K562 (cell line): ENCODE data around the gene OSCP1. TPM values are rescaled to one million over a fixed set of nuclear protein-coding genes. Genes with fewer than 3 reads are reported as not detected.

ENCODE experiments used
- ASH1L ChIP-seq: fragments of 450-650 bp; IDR thresholded peaks from 2 replicates; pipeline ENCODE4 v1.6.1; 2018; ENCODE audit warnings: borderline replicate concordance, mild to moderate bottlenecking, low read depth; ENCODE audit not compliant: partially characterized antibody
- E2F4 ChIP-seq: sonication (generic); formaldehyde crosslinking; IDR thresholded peaks from 2 replicates; pipeline ENCODE4 v1.8.0; 2022; ENCODE audit warnings: mild to moderate bottlenecking, low read depth, missing genetic modification reagents
- MGA ChIP-seq: fragments of 450-650 bp; IDR thresholded peaks from 2 replicates; pipeline ENCODE4 v1.6.1; 2016; ENCODE audit warnings: mild to moderate bottlenecking, moderate library complexity
- PTRF ChIP-seq: fragments of 450-650 bp; IDR thresholded peaks from 2 replicates; pipeline ENCODE4 v1.6.1; 2016; ENCODE audit warnings: mild to moderate bottlenecking, missing genetic modification characterization, missing compliant biosample characterization
- RBM39 ChIP-seq: fragments of 200-400 bp; formaldehyde crosslinking; optimal IDR thresholded peaks from 2 replicates; pipeline ENCODE3; 2018; ENCODE audit warnings: low read depth, low read length
- RNF219 ChIP-seq: fragments of 250-450 bp; sonication (Bioruptor Pico); IDR thresholded peaks from 2 replicates; pipeline ENCODE4 v1.5.0; 2022; ENCODE audit warnings: mild to moderate bottlenecking
- SMAD2 ChIP-seq: fragments of 150-350 bp; IDR thresholded peaks from 2 replicates; pipeline ENCODE4 v1.6.1; 2014; ENCODE audit warnings: low read depth, mild to moderate bottlenecking, low read length
- SRSF9 ChIP-seq: fragments of 200-400 bp; formaldehyde crosslinking; IDR thresholded peaks from 2 replicates; pipeline ENCODE4 v1.6.1; 2017; ENCODE audit warnings: low read depth, low read length, borderline replicate concordance
- TEAD4 ChIP-seq, 2 experiments: sonication (generic) in 1 of 2; formaldehyde crosslinking in 1 of 2; IDR thresholded peaks; 2 replicates each; pipeline versions ENCODE4 v1.6.1 to v1.8.0; 2012 to 2022; ENCODE audit warnings: borderline replicate concordance in 1 of 2, inconsistent platforms in 1 of 2, low read length in 1 of 2, mild to moderate bottlenecking in 1 of 2, missing genetic modification reagents in 1 of 2
- ZNF263 ChIP-seq: sonication (generic); formaldehyde crosslinking; IDR thresholded peaks from 2 replicates; pipeline ENCODE4 v1.8.0; 2022; ENCODE audit warnings: mild to moderate bottlenecking, missing genetic modification reagents, borderline replicate concordance
- ZNF507 ChIP-seq: conservative IDR thresholded peaks from 2 replicates; pipeline ENCODE4 v1.6.1; 2017; ENCODE audit warnings: missing genetic modification characterization, missing compliant biosample characterization
- polyA plus RNA-seq, 8 experiments: library from polyadenylated mRNA; depleted of rRNA in 4 of 8; stranded (reverse) in 5 of 8; unstranded in 3 of 8; fragments of >200 nt; fragmentation: Nextera tagmentation in 2 of 8; fragmentation: Illumina TruSeq in 1 of 8; extraction: Ambion mirVana in 2 of 8; extraction: Trizol in 1 of 8; gene quantifications; 2 replicates each; pipeline versions ENCODE4 v1.2.1 to v1.2.3, GENCODE V29; 2011 to 2014; ENCODE audit warnings: inconsistent platforms in 1 of 8, missing spikeins in 1 of 8
- total RNA-seq, 7 experiments: library from RNA; depleted of rRNA in 6 of 7; stranded (reverse); fragments of >200 nt in 6 of 7; fragmentation: Illumina TruSeq in 2 of 7; extraction: Trizol in 2 of 7; gene quantifications; 2 replicates each; pipeline versions ENCODE4 v1.2.1 to v1.2.3, GENCODE V29; 2011 to 2021; ENCODE audit warnings: low replicate concordance in 1 of 7

The OSCP1 gene
- total and polyA plus RNA-seq, 9 of the 15 experiments (the other 6 are each of a cell fraction or from before 2014, with no cell fraction given), result 0.15 to 0.40 (median 0.33) TPM; not detected in 5

GRCh38 chr1:36411674-36412648 is 38.3 kb downstream of the OSCP1 start (continued):
- TF ChIP-seq PTRF (tag) (no peak), ASH1L (no peak), MGA (no peak), ZNF507 (no peak), RNF219 (CRISPR knock-in tag) (no peak), TEAD4 (IDR thresholded peaks at IDR 0.05; ENCODE audit: low read length) (no peak), TEAD4 (CRISPR knock-in tag; IDR thresholded peaks at IDR 0.05; ENCODE audit: borderline replicate concordance) (no peak), E2F4 (CRISPR knock-in tag) (no peak), SRSF9 (no peak), ZNF263 (no peak), RBM39 (no peak), SMAD2 (no peak)
